Heart left ventricle (tissue), 13 donors: ENCODE data around the gene ARPC5L.

Experiments used
- CTCF ChIP-seq, 12 donors: fragments of 200-600 bp; sonication (generic) in 4 of 12; IDR thresholded peaks; one replicate each; pipeline versions ENCODE4 v1.5.0 to v1.8.0; 2018 to 2022; ENCODE audit warnings: antibody characterized with exemption in 12 of 12, mild to moderate bottlenecking in 5 of 12
- POLR2A ChIP-seq, 2 donors: fragments of 450-650 bp; IDR thresholded peaks; one replicate each; pipeline ENCODE4 v1.6.1; 2017; ENCODE audit warnings: antibody characterized with exemption in 2 of 2, mild to moderate bottlenecking in 2 of 2, moderate library complexity in 2 of 2
- donor health status: ischemic (EF 13 %, LVEDD 7.1; RV severe dilation, severe dysfunction).
- donor health status: DM: no; HTN: yes; CAD: no.
- donor health status: DM: no; HTN: no; CAD: no.
- donor health status: ischemic (EF 25% LVEDD 6.9; RV normal size, moderate dysfunction).
- donor health status: ischemic (EF 25% LVEDD 5.7; RV mildly dilated, moderate dysfunction).
- donor health status: ischemic (EF 35%, LVEDD 5.7; RV mildly dilated, moderate dysfunction).
- donor health status: nonischemic (EF 11% LVEDD 7.7; RV severe dilation, severe dysfunction).
- donor health status: DM: yes; HTN: yes; CAD: no.
- donor health status: PGD.
- donor health status: ischemic (EF 29% LVEDD 5.4; RV normal size, mild dysfunction).
- donor health status: nonischemic (EF 23%, LVEDD 6.1; RV moderate dilation, normal function).

GRCh38 chr9:124913378-124913777 lies 51.4 kb downstream of the ARPC5L start:
- TF ChIP-seq CTCF (IDR thresholded peaks at IDR 0.05) (no peak), POLR2A (IDR thresholded peaks at IDR 0.05) (no peak)
